Esophagus squamous epithelium (tissue), 5 donors: ENCODE data around the gene ABO. TPM values are rescaled to one million over a fixed set of nuclear protein-coding genes. Genes with fewer than 3 reads are reported as not detected.

ENCODE experiments used
- DNase-seq: peaks from one replicate; lab custom pipeline; 2025; lab: John Stamatoyannopoulos, UW
- H3K27ac ChIP-seq, 4 donors: fragments of 200-600 bp; sonication (generic); one replicate each; pipeline ENCODE4 v1.5.1; 2016 to 2019; ENCODE audit warnings: mild to moderate bottlenecking in 1 of 4
- H3K27me3 ChIP-seq, 4 donors: fragments of 200-600 bp; sonication (generic); 1 replicate in 3 of 4; 2 replicates in 1 of 4; pipeline versions ENCODE4 v1.5.1 to v1.6.0; 2017 to 2021; ENCODE audit warnings: antibody characterized with exemption in 1 of 4
- H3K36me3 ChIP-seq, 3 donors: fragments of 200-600 bp; sonication (generic); one replicate each; pipeline ENCODE4 v1.5.1; 2016 to 2019
- H3K4me1 ChIP-seq, 3 donors: fragments of 200-600 bp; sonication (generic); one replicate each; pipeline ENCODE4 v1.5.1; 2017 to 2019
- H3K4me3 ChIP-seq, 4 donors: fragments of 200-600 bp; sonication (generic); 1 replicate in 3 of 4; 2 replicates in 1 of 4; pipeline ENCODE4 v1.5.1; 2016 to 2019; ENCODE audit warnings: mild to moderate bottlenecking in 2 of 4, moderate library complexity in 1 of 4
- H3K9me3 ChIP-seq, 3 donors: fragments of 200-600 bp; sonication (generic); one replicate each; pipeline ENCODE4 v1.5.1; 2016 to 2019
- CTCF ChIP-seq, 6 experiments: fragments of 450-650 bp in 4 of 6; fragments of 200-600 bp in 2 of 6; sonication (generic) in 2 of 6; IDR thresholded peaks; one replicate each; pipeline ENCODE4 v1.5.1; 2016 to 2019; ENCODE audit warnings: antibody characterized with exemption in 6 of 6, mild to moderate bottlenecking in 4 of 6, moderate library complexity in 4 of 6
- POLR2A ChIP-seq, 4 donors: fragments of 450-650 bp; IDR thresholded peaks; one replicate each; pipeline ENCODE4 v1.6.1; 2017; ENCODE audit warnings: antibody characterized with exemption in 4 of 4, mild to moderate bottlenecking in 4 of 4, moderate library complexity in 3 of 4
- WGBS, 2 donors: methylation state at CpG; one replicate each; pipeline ENCODE4 v1.1.5; 2018; 5-methylcytosine and 5-hydroxymethylcytosine counted together
- intact Hi-C: fragments of 100-400 bp; cut with DNase I; formaldehyde crosslinking; loops from one replicate; pipeline ENCODE4 v1.15.0; 2022
- total RNA-seq, 4 donors: library from RNA; depleted of rRNA; stranded (reverse); fragments of >200 nt; gene quantifications; one replicate each; pipeline ENCODE4 v1.1.0, GENCODE V29; 2016
- donor health status: DM: yes; HTN: yes; CAD: no.

ABO gene
- total RNA-seq, 4 donors from 2014 or later = 3.4 to 48.8 (median 8.2) TPM

- DNase-seq = no peak
- peak overlapping the region; percentile 87 to 92 (median 91) for H3K27ac ChIP-seq
- WGBS, 2 donors = 34 to 52% methylated on average over 21 to 28 of the region's 33 CpGs
Observed at GRCh38 chr9:133276001-133276884, 1.2 kb upstream of the ABO start.

GRCh38 chr9:133274236-133275104, 531 bp downstream of the ABO start:
- intact Hi-C loops = no loop called here
- peak overlapping the region; percentile 87 to 92 (median 91) for H3K27ac ChIP-seq
- no peaks in the 10 kb centered on the region for H3K9me3 ChIP-seq
- H3K36me3 ChIP-seq = no peaks in the 10 kb centered on the region
- DNase-seq = no peak
- WGBS, 2 donors = 53 to 73% methylated on average over 9 to 11 of the region's 60 CpGs
- peaks cover 7 to 58% (median 27%) of the 10 kb centered on the region in 3 donors for H3K4me1 ChIP-seq
- TF ChIP-seq POLR2A (IDR thresholded peaks at IDR 0.05) (no peak), CTCF (IDR thresholded peaks at IDR 0.05) (no peak)
- peak overlapping the region; percentile 65 to 75 (median 72) for H3K4me3 ChIP-seq
- H3K27me3 ChIP-seq = peaks cover 0 to 42% (median 0%) of the 10 kb centered on the region in 4 donors

More at GRCh38 chr9:133276001-133276884, 1.2 kb upstream of the ABO start:
- H3K9me3 ChIP-seq = no peaks in the 10 kb centered on the region
- no peak for TF ChIP-seq POLR2A (IDR thresholded peaks at IDR 0.05)
- no peak for TF ChIP-seq CTCF (IDR thresholded peaks at IDR 0.05)
- H3K4me1 ChIP-seq = peaks cover 7 to 47% (median 27%) of the 10 kb centered on the region in 3 donors
- H3K4me3 ChIP-seq = peak overlapping the region; percentile 65 to 75 (median 72)
- intact Hi-C loops = no loop called here
- peaks cover 0 to 51% (median 0%) of the 10 kb centered on the region in 4 donors for H3K27me3 ChIP-seq
- no peaks in the 10 kb centered on the region for H3K36me3 ChIP-seq

DNA sequence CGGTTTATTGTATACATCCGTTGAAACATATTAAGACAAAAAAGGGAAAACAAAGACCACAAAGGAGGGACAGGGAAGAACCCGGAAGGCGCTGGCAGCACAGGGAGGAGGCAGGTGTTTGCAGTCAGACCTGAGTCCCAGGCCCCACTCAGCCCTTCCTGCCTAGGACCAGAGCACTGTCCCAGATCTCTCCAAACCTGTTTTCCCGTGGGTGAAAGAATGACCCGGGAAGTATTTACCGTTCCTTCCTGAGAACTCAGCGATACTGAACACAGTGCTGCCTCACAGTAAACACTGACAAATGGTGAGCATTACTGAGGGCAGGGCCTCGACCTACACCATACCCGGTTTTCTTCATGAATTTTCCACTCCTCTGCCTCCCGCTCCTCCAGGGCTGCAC, 1.2 kb downstream of the ABO start:
- intact Hi-C loops = no loop called here
- no peak for DNase-seq
- H3K4me3 ChIP-seq = peak overlapping the region; percentile 65 to 75 (median 72)
- no peaks in the 10 kb centered on the region for H3K36me3 ChIP-seq
- TF ChIP-seq CTCF (IDR thresholded peaks at IDR 0.05) = no peak
- TF ChIP-seq POLR2A (IDR thresholded peaks at IDR 0.05) = no peak
- WGBS, 2 donors = 69 to 81% methylated on average over 11 of the region's 11 CpGs
- no peaks in the 10 kb centered on the region for H3K9me3 ChIP-seq
- H3K27me3 ChIP-seq = peaks cover 0 to 42% (median 0%) of the 10 kb centered on the region in 4 donors
- peaks cover 8 to 65% (median 27%) of the 10 kb centered on the region in 3 donors for H3K4me1 ChIP-seq
- H3K27ac ChIP-seq = peak overlapping the region; percentile 87 to 92 (median 91)

GRCh38 chr9:133273098-133273497, 1.9 kb downstream of the ABO start:
- H3K27ac ChIP-seq = peak overlapping the region in 3 of 4 donors; percentile 90 to 92 (median 92)
- DNase-seq = no peak
- intact Hi-C loops = no loop called here

More at GRCh38 chr9:133273098-133273497, 1.9 kb downstream of the ABO start:
- H3K9me3 ChIP-seq = no peaks in the 10 kb centered on the region
- H3K4me3 ChIP-seq = no peak overlapping the region
- no peaks in the 10 kb centered on the region for H3K36me3 ChIP-seq
- 60 to 72% methylated on average over 7 of the region's 7 CpGs for WGBS, 2 donors
- H3K4me1 ChIP-seq = peaks cover 11 to 71% (median 27%) of the 10 kb centered on the region in 3 donors
- TF ChIP-seq CTCF (IDR thresholded peaks at IDR 0.05) (no peak), POLR2A (IDR thresholded peaks at IDR 0.05) (no peak)
- peaks cover 0 to 39% (median 0%) of the 10 kb centered on the region in 4 donors for H3K27me3 ChIP-seq
